Endothelial cell of umbilical vein (primary cell): ENCODE data around the gene FSD1L.

Experiments
- CTCF ChIP-seq, 2 donors: IDR thresholded peaks; 1 replicate in 1 of 2; 2 replicates in 1 of 2; pipeline ENCODE4 v1.5.1; 2011; ENCODE audit warnings: low read length in 2 of 2, mild to moderate bottlenecking in 2 of 2, moderate library complexity in 2 of 2, control low read depth in 1 of 2, inconsistent platforms in 1 of 2, low read depth in 1 of 2; ENCODE audit not compliant: insufficient read depth in 1 of 2; ENCODE audit errors: extremely low read depth in 1 of 2
- EZH2 ChIP-seq: IDR thresholded peaks from 2 replicates; pipeline ENCODE4 v1.6.1; 2012; ENCODE audit warnings: borderline replicate concordance, low read depth, mild to moderate bottlenecking, moderate library complexity, low read length, inconsistent platforms; ENCODE audit not compliant: severe bottlenecking
- FOS ChIP-seq: IDR thresholded peaks from 2 replicates; pipeline ENCODE4 v1.6.1; 2011; ENCODE audit warnings: mild to moderate bottlenecking, low read length, moderate library complexity, borderline replicate concordance; ENCODE audit not compliant: insufficient read depth
- MYC ChIP-seq: IDR thresholded peaks from one replicate; pipeline ENCODE4 v1.6.1; 2011; ENCODE audit warnings: mild to moderate bottlenecking, low read depth, low read length
- POLR2A ChIP-seq: IDR thresholded peaks from 2 replicates; pipeline ENCODE4 v1.6.1; 2012; ENCODE audit warnings: low read depth, mild to moderate bottlenecking, control low read depth, low read length
- POLR2AphosphoS5 ChIP-seq: IDR thresholded peaks from 2 replicates; pipeline ENCODE4 v1.6.1; 2012; ENCODE audit warnings: low read depth, mild to moderate bottlenecking, control low read depth, low read length, moderate library complexity; ENCODE audit not compliant: insufficient read depth

GRCh38 chr9:105593145-105593544 lies 145.3 kb downstream of the FSD1L start:
- TF ChIP-seq POLR2A (no peak), CTCF (IDR thresholded peaks at IDR 0.05; ENCODE audit: extremely low read depth in 1 of 2, insufficient read depth in 1 of 2, low read depth in 1 of 2, low read length in 2 of 2) (no peak), POLR2AphosphoS5 (no peak), EZH2 (no peak), MYC (no peak), FOS (no peak)
